Activated naive CD4-positive, alpha-beta T cell treated with anti-CD3 and anti-CD28 coated beads, Interleukin-2, amount 10 ng/mL, durations not matched to agents 7 days and 5 days (primary cell): ENCODE measurements around the gene CFAP221.

Source experiments
- CTCF ChIA-PET: fragments of 350-600 bp; sonication (Branson Sonifier 250); formaldehyde crosslinking; loops from one replicate; lab custom pipeline; 2021; ENCODE audit warnings: antibody characterized with exemption; lab: Charles Lee
- DNase-seq: peaks from one replicate; pipeline ENCODE4 v3.0.0-alpha.2; 2020
- H3K27ac Mint-ChIP-seq: one replicate; pipeline ENCODE4 v1.8.0; 2021; ENCODE audit warnings: mild to moderate bottlenecking, moderate library complexity, mixed read lengths
- H3K27me3 Mint-ChIP-seq: one replicate; pipeline ENCODE4 v1.8.0; 2021; ENCODE audit warnings: mild to moderate bottlenecking, mixed read lengths
- H3K36me3 Mint-ChIP-seq: one replicate; pipeline ENCODE4 v1.8.0; 2021; ENCODE audit warnings: mixed read lengths
- H3K4me1 Mint-ChIP-seq: one replicate; pipeline ENCODE4 v1.8.0; 2021; ENCODE audit warnings: mixed read lengths
- H3K4me3 Mint-ChIP-seq: one replicate; pipeline ENCODE4 v1.8.0; 2021; ENCODE audit warnings: mild to moderate bottlenecking, moderate library complexity, mixed read lengths
- H3K9me3 Mint-ChIP-seq: one replicate; pipeline ENCODE4 v1.8.0; 2021; ENCODE audit warnings: mixed read lengths

CFAP221 gene

GRCh38 chr2:119692310-119692709 is 148.1 kb downstream of the CFAP221 start:
- CTCF ChIA-PET = no interaction called here
- Mint-ChIP-seq H3K9me3 (no peaks in the 10 kb centered on the region), H3K4me1 (peaks cover 25% of the 10 kb centered on the region), H3K4me3 (no peak overlapping the region), H3K36me3 (peaks cover 3% of the 10 kb centered on the region), H3K27ac (no peak overlapping the region), H3K27me3 (no peaks in the 10 kb centered on the region)
- no peak for DNase-seq

GRCh38 chr2:119692954-119693353 is 148.7 kb downstream of the CFAP221 start:
- no peak overlapping the region for H3K27ac Mint-ChIP-seq
- H3K27me3 Mint-ChIP-seq = no peaks in the 10 kb centered on the region
- no peaks in the 10 kb centered on the region for H3K9me3 Mint-ChIP-seq
- peaks cover 3% of the 10 kb centered on the region for H3K36me3 Mint-ChIP-seq
- no peak for DNase-seq
- H3K4me1 Mint-ChIP-seq = peaks cover 31% of the 10 kb centered on the region
- no peak overlapping the region for H3K4me3 Mint-ChIP-seq
- CTCF ChIA-PET = interaction anchor here (0.6 kb wide), 1 partner anchor 9 kb away, joined by 3 read pairs; no protein-coding TSS in a partner anchor

GRCh38 chr2:119693567-119693966 is 149.3 kb downstream of the CFAP221 start:
- no peak for DNase-seq
- no peaks in the 10 kb centered on the region for H3K27me3 Mint-ChIP-seq
- no peak overlapping the region for H3K27ac Mint-ChIP-seq
- H3K36me3 Mint-ChIP-seq = peaks cover 3% of the 10 kb centered on the region
- H3K4me3 Mint-ChIP-seq = no peak overlapping the region
- H3K4me1 Mint-ChIP-seq = peaks cover 36% of the 10 kb centered on the region
- CTCF ChIA-PET = interaction anchor here (0.6 kb wide), 1 partner anchor 8 kb away, joined by 3 read pairs; no protein-coding TSS in a partner anchor
- no peaks in the 10 kb centered on the region for H3K9me3 Mint-ChIP-seq

- peaks cover 36% of the 10 kb centered on the region for H3K4me1 Mint-ChIP-seq
Observed at GRCh38 chr2:119693967-119694366, 149.7 kb downstream of the CFAP221 start.

GRCh38 chr2:119694470-119694844 is 150.2 kb downstream of the CFAP221 start:
- no peaks in the 10 kb centered on the region for H3K36me3 Mint-ChIP-seq
- no peak overlapping the region for H3K4me3 Mint-ChIP-seq
- CTCF ChIA-PET = interaction anchor here (0.6 to 1.5 kb wide), 3 partner anchors 8 to 743 kb away, joined by 3 to 4 read pairs (median 3); no protein-coding TSS in a partner anchor

More at GRCh38 chr2:119693967-119694366, 149.7 kb downstream of the CFAP221 start:
- Mint-ChIP-seq H3K27ac (no peak overlapping the region), H3K27me3 (no peaks in the 10 kb centered on the region), H3K4me3 (no peak overlapping the region), H3K36me3 (peaks cover 3% of the 10 kb centered on the region), H3K9me3 (no peaks in the 10 kb centered on the region)
- CTCF ChIA-PET = interaction anchor here (1.5 kb wide), 1 partner anchor 8 kb away, joined by 3 read pairs; no protein-coding TSS in a partner anchor
- no peak for DNase-seq

GRCh38 chr2:119694845-119695521 is 150.7 kb downstream of the CFAP221 start:
- peak overlapping the region; percentile 10 for H3K4me3 Mint-ChIP-seq
- peak; percentile 59 for DNase-seq
- CTCF ChIA-PET = interaction anchor here (0.6 to 1.5 kb wide), 3 partner anchors 9 to 743 kb away, joined by 3 to 4 read pairs (median 3); no protein-coding TSS in a partner anchor
- peak overlapping the region; percentile 66 for H3K27ac Mint-ChIP-seq
- H3K9me3 Mint-ChIP-seq = no peaks in the 10 kb centered on the region
- peaks cover 36% of the 10 kb centered on the region for H3K4me1 Mint-ChIP-seq
- H3K27me3 Mint-ChIP-seq = no peaks in the 10 kb centered on the region
- H3K36me3 Mint-ChIP-seq = no peaks in the 10 kb centered on the region

More at GRCh38 chr2:119694470-119694844, 150.2 kb downstream of the CFAP221 start:
- no peak for DNase-seq
- H3K27ac Mint-ChIP-seq = no peak overlapping the region
- H3K9me3 Mint-ChIP-seq = no peaks in the 10 kb centered on the region
- H3K4me1 Mint-ChIP-seq = peaks cover 36% of the 10 kb centered on the region
- no peaks in the 10 kb centered on the region for H3K27me3 Mint-ChIP-seq

GRCh38 chr2:119696005-119696404 is 151.8 kb downstream of the CFAP221 start:
- Mint-ChIP-seq H3K4me1 (peaks cover 36% of the 10 kb centered on the region), H3K27ac (no peak overlapping the region), H3K36me3 (no peaks in the 10 kb centered on the region), H3K4me3 (no peak overlapping the region), H3K9me3 (no peaks in the 10 kb centered on the region), H3K27me3 (peaks cover 4% of the 10 kb centered on the region)
- CTCF ChIA-PET = interaction anchor here (0.8 kb wide), 1 partner anchor 54 kb away, joined by 4 read pairs; no protein-coding TSS in a partner anchor
- no peak for DNase-seq

GRCh38 chr2:119696494-119697030 is 152.3 kb downstream of the CFAP221 start:
- H3K36me3 Mint-ChIP-seq = no peaks in the 10 kb centered on the region
- peaks cover 10% of the 10 kb centered on the region for H3K27me3 Mint-ChIP-seq
- H3K9me3 Mint-ChIP-seq = no peaks in the 10 kb centered on the region
- H3K4me1 Mint-ChIP-seq = peaks cover 36% of the 10 kb centered on the region
- no peak overlapping the region for H3K27ac Mint-ChIP-seq
- CTCF ChIA-PET = interaction anchor here (0.8 to 3.1 kb wide), 3 partner anchors 10 to 479 kb away, joined by 3 to 12 read pairs (median 4); no protein-coding TSS in a partner anchor
- DNase-seq = no peak
- H3K4me3 Mint-ChIP-seq = no peak overlapping the region

- CTCF ChIA-PET = interaction anchor here (0.8 to 3.1 kb wide), 3 partner anchors 9 to 478 kb away, joined by 3 to 12 read pairs (median 3); no protein-coding TSS in a partner anchor
- peaks cover 36% of the 10 kb centered on the region for H3K4me1 Mint-ChIP-seq
- peaks cover 15% of the 10 kb centered on the region for H3K27me3 Mint-ChIP-seq
- no peak overlapping the region for H3K4me3 Mint-ChIP-seq
- H3K27ac Mint-ChIP-seq = peak overlapping the region; percentile 6
- H3K9me3 Mint-ChIP-seq = no peaks in the 10 kb centered on the region
- H3K36me3 Mint-ChIP-seq = no peaks in the 10 kb centered on the region
- peak; percentile 36 for DNase-seq
Observed at GRCh38 chr2:119697290-119698020, 153.2 kb downstream of the CFAP221 start.

GRCh38 chr2:119698246-119698645 is 154.0 kb downstream of the CFAP221 start:
- H3K27ac Mint-ChIP-seq = peak overlapping the region; percentile 8
- H3K9me3 Mint-ChIP-seq = no peaks in the 10 kb centered on the region
- peaks cover 36% of the 10 kb centered on the region for H3K4me1 Mint-ChIP-seq
- CTCF ChIA-PET = interaction anchor here (1.3 to 3.1 kb wide), 2 partner anchors 56 to 477 kb away, joined by 3 to 12 read pairs; no protein-coding TSS in a partner anchor
- DNase-seq = no peak
- peaks cover 19% of the 10 kb centered on the region for H3K27me3 Mint-ChIP-seq
- H3K36me3 Mint-ChIP-seq = no peaks in the 10 kb centered on the region
- H3K4me3 Mint-ChIP-seq = no peak overlapping the region

GRCh38 chr2:119699016-119699606 is 154.9 kb downstream of the CFAP221 start:
- Mint-ChIP-seq H3K27me3 (peaks cover 19% of the 10 kb centered on the region), H3K9me3 (no peaks in the 10 kb centered on the region), H3K4me1 (peaks cover 33% of the 10 kb centered on the region), H3K4me3 (no peak overlapping the region), H3K27ac (no peak overlapping the region), H3K36me3 (no peaks in the 10 kb centered on the region)
- CTCF ChIA-PET = interaction anchor here (1.0 to 3.1 kb wide), 2 partner anchors 10 to 476 kb away, joined by 4 to 12 read pairs; no protein-coding TSS in a partner anchor
- DNase-seq = no peak

GRCh38 chr2:119700866-119701265 is 156.6 kb downstream of the CFAP221 start:
- H3K27ac Mint-ChIP-seq = no peak overlapping the region
- peaks cover 24% of the 10 kb centered on the region for H3K4me1 Mint-ChIP-seq

GRCh38 chr2:119701352-119701751 is 157.1 kb downstream of the CFAP221 start:
- peaks cover 8% of the 10 kb centered on the region for H3K9me3 Mint-ChIP-seq
- no peak overlapping the region for H3K27ac Mint-ChIP-seq
- peaks cover 19% of the 10 kb centered on the region for H3K27me3 Mint-ChIP-seq
- CTCF ChIA-PET = interaction anchor here (0.8 to 2.6 kb wide), 5 partner anchors 8 to 475 kb away, joined by 3 to 10 read pairs (median 3); no protein-coding TSS in a partner anchor
- H3K36me3 Mint-ChIP-seq = no peaks in the 10 kb centered on the region
- no peak for DNase-seq
- no peak overlapping the region for H3K4me3 Mint-ChIP-seq
- peaks cover 20% of the 10 kb centered on the region for H3K4me1 Mint-ChIP-seq

More at GRCh38 chr2:119700866-119701265, 156.6 kb downstream of the CFAP221 start:
- H3K4me3 Mint-ChIP-seq = no peak overlapping the region
- no peaks in the 10 kb centered on the region for H3K36me3 Mint-ChIP-seq
- no peak for DNase-seq
- peaks cover 8% of the 10 kb centered on the region for H3K9me3 Mint-ChIP-seq
- CTCF ChIA-PET = interaction anchor here (0.9 to 2.6 kb wide), 4 partner anchors 60 to 476 kb away, joined by 3 to 10 read pairs (median 6); no protein-coding TSS in a partner anchor
- H3K27me3 Mint-ChIP-seq = peaks cover 19% of the 10 kb centered on the region
